ENCODE data around the gene PLCD1. TPM values are rescaled to one million over a fixed set of nuclear protein-coding genes. Genes with fewer than 3 reads are reported as not detected.
A peak's percentile ranks its signal among the peaks of the same experiment; 100 is the strongest.
"Not testable (repeated sequence)": the region's sequence is repeated elsewhere in the genome, so short reads cannot be mapped to it uniquely, and the experiment has no call there.

PLCD1 gene
- total RNA-seq, 2 experiments from 2014 or later = 17.3 to 17.6 TPM

GRCh38 chr3:38034335-38034734, 4.9 kb upstream of the PLCD1 start:
- H3K36me3 Mint-ChIP-seq; H3K4me3 Mint-ChIP-seq; POLR2A ChIA-PET; H3K27me3 Mint-ChIP-seq; intact Hi-C loops (cut with micrococcal nuclease); H3K27ac Mint-ChIP-seq; DNase-seq: not testable (repeated sequence)
- CTCF ChIA-PET = interaction anchor here (1.8 kb wide), 1 partner anchor 38 kb away, joined by 6 read pairs; no protein-coding TSS in a partner anchor
- Mint-ChIP-seq H3K9me3 (peaks cover 11% of the 10 kb centered on the region), H3K4me1 (ENCODE audit: low read depth) (peaks cover 39% of the 10 kb centered on the region)

- CTCF ChIA-PET; H3K9me3 Mint-ChIP-seq; DNase-seq; H3K36me3 Mint-ChIP-seq; intact Hi-C loops (cut with micrococcal nuclease); H3K4me3 Mint-ChIP-seq; H3K27me3 Mint-ChIP-seq; H3K27ac Mint-ChIP-seq; POLR2A ChIA-PET: not testable (repeated sequence)
- peaks cover 33% of the 10 kb centered on the region for H3K4me1 Mint-ChIP-seq (ENCODE audit: low read depth)
Observed at GRCh38 chr3:38033586-38033985, 4.1 kb upstream of the PLCD1 start.

- H3K27me3 Mint-ChIP-seq = peaks cover 1% of the 10 kb centered on the region
- no peak overlapping the region for H3K27ac Mint-ChIP-seq
- no peaks in the 10 kb centered on the region for H3K36me3 Mint-ChIP-seq
Observed at GRCh38 chr3:38032328-38032865, 3.0 kb upstream of the PLCD1 start.

GRCh38 chr3:38031022-38031994, 1.9 kb upstream of the PLCD1 start:
- CTCF ChIA-PET = interaction anchor here (0.6 to 1.4 kb wide), 2 partner anchors 34 to 55 kb away, joined by 3 to 6 read pairs; no protein-coding TSS in a partner anchor
- Mint-ChIP-seq H3K27me3 (peaks cover 1% of the 10 kb centered on the region), H3K27ac (peak overlapping the region; percentile 7), H3K9me3 (no peaks in the 10 kb centered on the region), H3K36me3 (no peaks in the 10 kb centered on the region), H3K4me1 (ENCODE audit: low read depth) (peaks cover 18% of the 10 kb centered on the region), H3K4me3 (peak overlapping the region; percentile 10)
- intact Hi-C loops (cut with micrococcal nuclease) = loop anchor here (1.0 kb wide), 1 partner anchor 8 kb away; the partner anchor contains the start of gene DLEC1
- POLR2A ChIA-PET = interaction anchor here (0.6 to 0.9 kb wide), 2 partner anchors 34 to 372 kb away, joined by 4 to 9 read pairs; no protein-coding TSS in a partner anchor
- DNase-seq = peak; percentile 76

More at GRCh38 chr3:38032328-38032865, 3.0 kb upstream of the PLCD1 start:
- no peaks in the 10 kb centered on the region for H3K9me3 Mint-ChIP-seq
- H3K4me1 Mint-ChIP-seq (ENCODE audit: low read depth) = peaks cover 21% of the 10 kb centered on the region
- DNase-seq = no peak
- POLR2A ChIA-PET = no interaction called here
- CTCF ChIA-PET = no interaction called here
- no peak overlapping the region for H3K4me3 Mint-ChIP-seq
- intact Hi-C loops (cut with micrococcal nuclease) = no loop called here

GRCh38 chr3:38030126-38031021, 932 bp upstream of the PLCD1 start:
- no peaks in the 10 kb centered on the region for H3K9me3 Mint-ChIP-seq
- H3K27me3 Mint-ChIP-seq = peaks cover 1% of the 10 kb centered on the region
- CTCF ChIA-PET = interaction anchor here (1.4 kb wide), 1 partner anchor 33 kb away, joined by 6 read pairs; no protein-coding TSS in a partner anchor
- peak overlapping the region; percentile 59 for H3K4me3 Mint-ChIP-seq
- H3K27ac Mint-ChIP-seq = no peak overlapping the region
- no peaks in the 10 kb centered on the region for H3K36me3 Mint-ChIP-seq
- POLR2A ChIA-PET = interaction anchor here (0.9 to 1.1 kb wide), 2 partner anchors 33 to 135 kb away, joined by 3 to 4 read pairs; partner anchors contain the start of gene OXSR1
- H3K4me1 Mint-ChIP-seq (ENCODE audit: low read depth) = peaks cover 24% of the 10 kb centered on the region
- intact Hi-C loops (cut with micrococcal nuclease) = loop anchor here (1.0 kb wide), 1 partner anchor 9 kb away; the partner anchor contains the start of gene DLEC1
- DNase-seq = no peak

GRCh38 chr3:38028621-38029361, 651 bp downstream of the PLCD1 start:
- intact Hi-C loops (cut with micrococcal nuclease) = no loop called here
- H3K27ac Mint-ChIP-seq = no peak overlapping the region
- POLR2A ChIA-PET = no interaction called here

GRCh38 chr3:38027466-38028465, 1.7 kb downstream of the PLCD1 start:
- ChIA-PET CTCF (interaction anchor here (0.9 to 2.0 kb wide), 3 partner anchors 11 to 31 kb away, joined by 3 to 5 read pairs (median 5); partner anchors contain the start of gene DLEC1), POLR2A (no interaction called here)
- DNase-seq = no peak
- intact Hi-C loops (cut with micrococcal nuclease) = no loop called here
- Mint-ChIP-seq H3K9me3 (no peaks in the 10 kb centered on the region), H3K27ac (no peak overlapping the region), H3K4me3 (no peak overlapping the region), H3K4me1 (ENCODE audit: low read depth) (peaks cover 38% of the 10 kb centered on the region), H3K36me3 (no peaks in the 10 kb centered on the region), H3K27me3 (peaks cover 1% of the 10 kb centered on the region)

More at GRCh38 chr3:38028621-38029361, 651 bp downstream of the PLCD1 start:
- Mint-ChIP-seq H3K36me3 (no peaks in the 10 kb centered on the region), H3K4me3 (peak overlapping the region; percentile 9), H3K4me1 (ENCODE audit: low read depth) (peaks cover 29% of the 10 kb centered on the region), H3K27me3 (peaks cover 1% of the 10 kb centered on the region), H3K9me3 (no peaks in the 10 kb centered on the region)
- CTCF ChIA-PET = interaction anchor here (1.6 kb wide), 1 partner anchor 10 kb away, joined by 5 read pairs; the partner anchor contains the start of gene DLEC1
- no peak for DNase-seq

GRCh38 chr3:38026856-38027255, 2.6 kb downstream of the PLCD1 start:
- H3K9me3 Mint-ChIP-seq = no peaks in the 10 kb centered on the region
- peaks cover 1% of the 10 kb centered on the region for H3K27me3 Mint-ChIP-seq
- no peak overlapping the region for H3K4me3 Mint-ChIP-seq
- POLR2A ChIA-PET = no interaction called here
- no peak overlapping the region for H3K27ac Mint-ChIP-seq
- no peak for DNase-seq
- no peaks in the 10 kb centered on the region for H3K36me3 Mint-ChIP-seq
- intact Hi-C loops (cut with micrococcal nuclease) = no loop called here
- peaks cover 39% of the 10 kb centered on the region for H3K4me1 Mint-ChIP-seq (ENCODE audit: low read depth)
- CTCF ChIA-PET = interaction anchor here (0.6 to 2.0 kb wide), 2 partner anchors 13 to 1332 kb away, joined by 3 to 5 read pairs; partner anchors contain the start of gene DLEC1

- Mint-ChIP-seq H3K9me3 (no peaks in the 10 kb centered on the region), H3K27ac (peak overlapping the region; percentile 93), H3K36me3 (peaks cover 6% of the 10 kb centered on the region), H3K27me3 (no peaks in the 10 kb centered on the region), H3K4me1 (ENCODE audit: low read depth) (peaks cover 24% of the 10 kb centered on the region), H3K4me3 (peak overlapping the region; percentile 86)
- intact Hi-C loops (cut with micrococcal nuclease) = no loop called here
- POLR2A ChIA-PET = interaction anchor here (1.3 kb wide), 1 partner anchor 29 kb away, joined by 5 read pairs; no protein-coding TSS in a partner anchor
- CTCF ChIA-PET = interaction anchor here (1.3 to 1.8 kb wide), 4 partner anchors 16 to 49 kb away, joined by 3 to 4 read pairs (median 4); partner anchors contain the start of gene DLEC1
- DNase-seq = peak; percentile 16
Observed at GRCh38 chr3:38022896-38023709, 6.3 kb downstream of the PLCD1 start.
